ENCODE measurements around the gene KLF15.

KLF15 gene

GRCh38 chr3:126375835-126376331, 18.7 kb upstream of the KLF15 start:
- no peak for DNase-seq (ENCODE audit: low read depth)
- TF ChIP-seq CTCF (IDR thresholded peaks at IDR 0.05; ENCODE audit: insufficient read depth, low read depth, low read length, missing control alignments), result no peak
- no peak overlapping the region for H3K4me3 ChIP-seq (ENCODE audit: low read length)

GRCh38 chr3:126373682-126374601, 16.7 kb upstream of the KLF15 start:
- H3K4me3 ChIP-seq (ENCODE audit: low read length), result no peak overlapping the region
- no peak for TF ChIP-seq CTCF (IDR thresholded peaks at IDR 0.05; ENCODE audit: insufficient read depth, low read depth, low read length, missing control alignments)
- DNase-seq (ENCODE audit: low read depth), result no peak

GRCh38 chr3:126373146-126373613, 16.0 kb upstream of the KLF15 start:
- no peak for TF ChIP-seq CTCF (IDR thresholded peaks at IDR 0.05; ENCODE audit: insufficient read depth, low read depth, low read length, missing control alignments)
- no peak overlapping the region for H3K4me3 ChIP-seq (ENCODE audit: low read length)
- no peak for DNase-seq (ENCODE audit: low read depth)

- DNase-seq (ENCODE audit: low read depth), result no peak
- TF ChIP-seq CTCF (IDR thresholded peaks at IDR 0.05; ENCODE audit: insufficient read depth, low read depth, low read length, missing control alignments), result no peak
- H3K4me3 ChIP-seq (ENCODE audit: low read length), result no peak overlapping the region
Measured at GRCh38 chr3:126372413-126373145, 15.4 kb upstream of the KLF15 start.

- DNase-seq (ENCODE audit: low read depth), result no peak
- H3K4me3 ChIP-seq (ENCODE audit: low read length), result no peak overlapping the region
- no peak for TF ChIP-seq CTCF (IDR thresholded peaks at IDR 0.05; ENCODE audit: insufficient read depth, low read depth, low read length, missing control alignments)
Measured at GRCh38 chr3:126371096-126371705, 14.0 kb upstream of the KLF15 start.

GRCh38 chr3:126370606-126371005, 13.4 kb upstream of the KLF15 start:
- TF ChIP-seq CTCF (IDR thresholded peaks at IDR 0.05; ENCODE audit: insufficient read depth, low read depth, low read length, missing control alignments), result no peak
- no peak for DNase-seq (ENCODE audit: low read depth)

More at GRCh38 chr3:126370606-126371005, 13.4 kb upstream of the KLF15 start:
- H3K4me3 ChIP-seq (ENCODE audit: low read length), result no peak overlapping the region

Measured in epithelial cell of esophagus (primary cell).